KMS-11 (cell line): ENCODE measurements around the gene TPM3.

Source experiments
- H2AFZ ChIP-seq: fragments of 200-600 bp; sonication (generic); 2 replicates; pipeline ENCODE4 v1.6.1; 2016; ENCODE audit warnings: antibody characterized with exemption, mixed run types, low read depth
- H3K27ac ChIP-seq: fragments of 200-600 bp; sonication (generic); 2 replicates; pipeline ENCODE4 v1.6.1; 2016; ENCODE audit warnings: mild to moderate bottlenecking, mixed run types
- H3K27me3 ChIP-seq: fragments of 200-600 bp; sonication (generic); 2 replicates; pipeline ENCODE4 v1.6.1; 2017; ENCODE audit warnings: mild to moderate bottlenecking, low read depth, mixed run types, moderate library complexity; ENCODE audit not compliant: insufficient read depth
- H3K36me3 ChIP-seq: fragments of 200-600 bp; sonication (generic); 2 replicates; pipeline ENCODE4 v1.6.1; 2017; ENCODE audit warnings: mild to moderate bottlenecking, mixed run types; ENCODE audit not compliant: insufficient read depth
- H3K4me1 ChIP-seq: fragments of 200-600 bp; sonication (generic); 2 replicates; pipeline ENCODE4 v1.6.1; 2016; ENCODE audit warnings: mild to moderate bottlenecking, low read depth, mixed run types; ENCODE audit not compliant: poor library complexity, severe bottlenecking
- H3K4me2 ChIP-seq: fragments of 200-600 bp; sonication (generic); 2 replicates; pipeline ENCODE4 v1.7.0; 2016; ENCODE audit warnings: mild to moderate bottlenecking, mixed run types
- H3K4me3 ChIP-seq: fragments of 200-600 bp; sonication (generic); IDR thresholded peaks from 2 replicates; pipeline ENCODE4 v1.6.1; 2017; ENCODE audit warnings: low read depth, low read length, mixed read lengths; ENCODE audit not compliant: insufficient read depth
- H3K79me2 ChIP-seq: fragments of 200-600 bp; sonication (generic); 2 replicates; pipeline ENCODE4 v1.6.1; 2016; ENCODE audit warnings: low read depth, mixed run types; ENCODE audit not compliant: insufficient read depth
- H3K9ac ChIP-seq: fragments of 200-600 bp; sonication (generic); 2 replicates; pipeline ENCODE4 v1.6.1; 2016; ENCODE audit warnings: mild to moderate bottlenecking, mixed run types
- H4K20me1 ChIP-seq: fragments of 200-600 bp; sonication (generic); 2 replicates; pipeline ENCODE4 v1.6.1; 2016; ENCODE audit warnings: mild to moderate bottlenecking, mixed run types; ENCODE audit not compliant: insufficient read depth
- TF ChIP-seq, protein P1 (sequence below): fragments of 200-600 bp; sonication (generic); conservative IDR thresholded peaks from 2 replicates; pipeline ENCODE4 v1.6.1; 2017; ENCODE audit warnings: low read depth, mild to moderate bottlenecking, antibody characterized with exemption, low read length, moderate library complexity, mixed read lengths

Gene TPM3

DNA sequence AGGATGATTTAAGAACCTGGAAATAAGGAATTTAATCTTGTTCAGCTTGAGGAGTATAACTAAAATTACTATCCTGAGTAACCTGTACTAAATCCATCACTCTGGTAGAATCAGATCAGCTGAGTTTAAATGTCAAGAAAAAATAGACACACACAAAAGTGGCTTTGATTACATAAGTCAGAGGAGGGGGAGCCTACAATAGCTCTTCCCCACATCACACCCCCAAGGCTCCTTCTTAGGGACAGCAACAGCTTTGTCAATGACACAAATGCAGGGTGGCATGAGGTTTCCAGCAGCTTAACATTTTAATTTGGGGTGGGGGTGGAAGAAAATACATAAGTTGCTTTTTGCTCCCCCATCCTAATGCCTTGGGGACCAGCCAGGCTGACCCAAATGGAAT lies 24.4 kb downstream of the TPM3 start:
- Histone ChIP-seq H3K36me3 (peaks cover 71% of the 10 kb centered on the region; the same call in 1 of the 2 replicates), H2AFZ (no peak overlapping the region), H4K20me1 (peaks cover 8% of the 10 kb centered on the region; the same call in 1 of the 2 replicates), H3K4me1 (peaks cover 15% of the 10 kb centered on the region), H3K27ac (no peak overlapping the region), H3K79me2 (peaks cover 21% of the 10 kb centered on the region), H3K9ac (no peak overlapping the region), H3K4me3 (no peak overlapping the region), H3K4me2 (no peak overlapping the region), H3K27me3 (no peaks in the 10 kb centered on the region)
- TF ChIP-seq, protein P1, sequence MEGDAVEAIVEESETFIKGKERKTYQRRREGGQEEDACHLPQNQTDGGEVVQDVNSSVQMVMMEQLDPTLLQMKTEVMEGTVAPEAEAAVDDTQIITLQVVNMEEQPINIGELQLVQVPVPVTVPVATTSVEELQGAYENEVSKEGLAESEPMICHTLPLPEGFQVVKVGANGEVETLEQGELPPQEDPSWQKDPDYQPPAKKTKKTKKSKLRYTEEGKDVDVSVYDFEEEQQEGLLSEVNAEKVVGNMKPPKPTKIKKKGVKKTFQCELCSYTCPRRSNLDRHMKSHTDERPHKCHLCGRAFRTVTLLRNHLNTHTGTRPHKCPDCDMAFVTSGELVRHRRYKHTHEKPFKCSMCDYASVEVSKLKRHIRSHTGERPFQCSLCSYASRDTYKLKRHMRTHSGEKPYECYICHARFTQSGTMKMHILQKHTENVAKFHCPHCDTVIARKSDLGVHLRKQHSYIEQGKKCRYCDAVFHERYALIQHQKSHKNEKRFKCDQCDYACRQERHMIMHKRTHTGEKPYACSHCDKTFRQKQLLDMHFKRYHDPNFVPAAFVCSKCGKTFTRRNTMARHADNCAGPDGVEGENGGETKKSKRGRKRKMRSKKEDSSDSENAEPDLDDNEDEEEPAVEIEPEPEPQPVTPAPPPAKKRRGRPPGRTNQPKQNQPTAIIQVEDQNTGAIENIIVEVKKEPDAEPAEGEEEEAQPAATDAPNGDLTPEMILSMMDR: no peak

DNA sequence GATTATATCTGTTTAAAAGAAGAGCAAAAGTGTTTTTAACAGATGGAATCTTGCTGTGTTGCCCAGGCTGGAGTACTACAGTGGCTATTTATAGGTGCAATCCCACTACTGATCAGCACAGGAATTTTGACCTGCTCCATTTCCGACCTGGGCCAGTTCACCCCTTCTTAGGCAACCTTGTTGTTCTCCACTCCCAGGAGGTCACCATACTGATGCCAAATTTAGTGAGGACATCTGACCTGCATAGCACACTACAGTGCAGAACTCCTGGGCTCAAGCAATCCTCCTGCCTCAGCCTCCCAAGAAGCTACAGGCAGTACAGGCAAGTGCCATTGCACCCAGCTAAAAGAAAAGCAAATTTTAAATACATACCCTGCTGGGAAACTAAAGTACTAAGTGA lies 25.7 kb downstream of the TPM3 start:
- Histone ChIP-seq H3K36me3 (peaks cover 58% of the 10 kb centered on the region; the same call in 1 of the 2 replicates), H3K27me3 (no peaks in the 10 kb centered on the region), H3K79me2 (peaks cover 8% of the 10 kb centered on the region; the same call in 1 of the 2 replicates), H3K9ac (no peak overlapping the region), H4K20me1 (0 out of 2 replicates have a peak, but pooled peaks cover 5% of the 10 kb centered on the region), H3K4me2 (no peak overlapping the region), H2AFZ (no peak overlapping the region), H3K27ac (no peak overlapping the region), H3K4me1 (peaks cover 2% of the 10 kb centered on the region), H3K4me3 (no peak overlapping the region)
- TF ChIP-seq, protein P1: no peak

DNA sequence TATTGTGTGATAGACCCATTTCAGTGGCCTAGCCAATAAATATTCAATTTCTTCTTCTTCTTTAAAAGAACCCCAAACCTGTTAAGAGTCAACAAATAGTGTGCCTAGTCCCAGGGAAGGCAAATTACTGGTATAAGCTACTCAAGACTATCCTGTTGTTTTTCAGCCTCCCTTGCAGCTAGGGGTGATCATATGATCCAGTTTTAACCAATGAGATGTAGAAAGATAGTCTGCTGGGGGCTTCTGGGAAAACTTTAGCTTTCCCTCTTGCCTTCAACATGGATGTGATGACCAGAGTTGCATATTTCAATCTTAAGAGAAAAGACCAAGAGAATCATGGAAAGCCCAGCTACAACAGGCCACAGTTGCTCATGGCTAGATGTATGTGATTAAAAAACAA lies 32.3 kb downstream of the TPM3 start:
- no peak overlapping the region for H3K4me3 ChIP-seq
- no peaks in the 10 kb centered on the region for H3K27me3 ChIP-seq
- no peak overlapping the region for H2AFZ ChIP-seq
- H3K27ac ChIP-seq: peak overlapping the region; percentile 50; the same call in 1 of the 2 replicates
- no peak overlapping the region for H3K9ac ChIP-seq
- 0 out of 2 replicates have a peak, but pooled peaks cover 9% of the 10 kb centered on the region for H4K20me1 ChIP-seq
- H3K4me1 ChIP-seq: peaks cover 49% of the 10 kb centered on the region
- H3K36me3 ChIP-seq: peaks cover 40% of the 10 kb centered on the region; the same call in 1 of the 2 replicates
- H3K4me2 ChIP-seq: peak overlapping the region; percentile 56; the same call in 1 of the 2 replicates
- TF ChIP-seq, protein P1: no peak
- H3K79me2 ChIP-seq: peaks cover 9% of the 10 kb centered on the region; the same call in 1 of the 2 replicates

DNA sequence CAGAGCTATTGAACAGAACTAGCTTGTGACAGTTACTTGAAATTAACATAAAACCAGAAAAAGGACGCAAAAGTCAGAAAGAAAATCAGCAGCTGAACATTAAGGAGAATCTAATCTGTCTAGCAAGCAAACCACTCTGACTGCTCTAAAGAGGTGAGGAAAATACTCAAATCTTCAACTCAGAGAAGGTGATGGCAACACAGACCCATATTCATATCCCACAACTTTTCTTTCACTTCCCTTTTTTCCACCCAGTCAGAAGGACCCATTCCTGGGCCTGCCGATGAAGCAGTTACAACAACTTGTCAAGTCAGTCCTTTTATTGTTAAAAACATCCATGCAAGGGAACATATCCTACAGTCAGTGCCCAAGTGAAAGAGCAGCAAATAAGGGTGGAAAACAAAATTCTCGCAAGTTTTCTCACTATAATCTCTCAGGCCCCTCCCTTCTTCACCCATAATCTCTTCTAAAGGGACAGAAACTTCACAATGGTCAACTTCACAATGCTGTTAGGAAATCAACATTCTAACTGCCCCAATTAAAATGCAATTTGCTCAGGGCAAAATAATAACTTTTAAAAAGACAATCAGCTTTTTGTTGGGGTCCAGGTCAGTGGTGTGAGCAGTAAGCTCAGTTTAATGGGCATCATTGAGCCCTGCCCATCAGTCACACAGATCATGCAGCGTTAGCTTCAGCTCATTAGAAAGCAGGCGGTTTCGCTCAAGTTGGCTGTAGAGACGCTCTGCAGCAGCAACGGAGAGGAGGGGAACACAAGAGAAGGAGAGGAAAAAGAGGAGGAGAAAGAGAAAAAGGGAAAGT lies 33.4 kb downstream of the TPM3 start:
- Histone ChIP-seq H2AFZ (no peak overlapping the region), H3K4me3 (peak overlapping the region; percentile 68), H3K4me2 (peak overlapping the region; percentile 56), H3K27ac (peak overlapping the region; percentile 50), H4K20me1 (0 out of 2 replicates have a peak, but pooled peaks cover 9% of the 10 kb centered on the region), H3K4me1 (peaks cover 49% of the 10 kb centered on the region), H3K9ac (peak overlapping the region; percentile 5; the same call in 1 of the 2 replicates), H3K27me3 (no peaks in the 10 kb centered on the region), H3K36me3 (peaks cover 36% of the 10 kb centered on the region; the same call in 1 of the 2 replicates), H3K79me2 (peaks cover 9% of the 10 kb centered on the region; the same call in 1 of the 2 replicates)
- TF ChIP-seq, protein P1: no peak
